ENCODE measurements around the gene USP13. TPM values are rescaled to one million over a fixed set of nuclear protein-coding genes. Genes with fewer than 3 reads are reported as not detected.
"Not testable (repeated sequence)": the region's sequence is repeated elsewhere in the genome, so short reads cannot be mapped to it uniquely, and the experiment has no call there.

Gene USP13
- total RNA-seq, 1 donor from 2014 or later: 11.0 TPM

- no peak for ATAC-seq (ENCODE audit: low read depth)
- POLR2A ChIA-PET: no interaction called here
- Mint-ChIP-seq H3K36me3 (ENCODE audit: low read depth) (peaks cover 55% of the 10 kb centered on the region), H3K4me1 (no peaks in the 10 kb centered on the region), H3K27me3 (no peaks in the 10 kb centered on the region), H3K4me3 (no peak overlapping the region), H3K9me3 (peaks cover 14% of the 10 kb centered on the region), H3K27ac (no peak overlapping the region)
- CTCF ChIA-PET: no interaction called here
- intact Hi-C loops (cut with micrococcal nuclease): no loop called here
- TF ChIP-seq, protein P1, sequence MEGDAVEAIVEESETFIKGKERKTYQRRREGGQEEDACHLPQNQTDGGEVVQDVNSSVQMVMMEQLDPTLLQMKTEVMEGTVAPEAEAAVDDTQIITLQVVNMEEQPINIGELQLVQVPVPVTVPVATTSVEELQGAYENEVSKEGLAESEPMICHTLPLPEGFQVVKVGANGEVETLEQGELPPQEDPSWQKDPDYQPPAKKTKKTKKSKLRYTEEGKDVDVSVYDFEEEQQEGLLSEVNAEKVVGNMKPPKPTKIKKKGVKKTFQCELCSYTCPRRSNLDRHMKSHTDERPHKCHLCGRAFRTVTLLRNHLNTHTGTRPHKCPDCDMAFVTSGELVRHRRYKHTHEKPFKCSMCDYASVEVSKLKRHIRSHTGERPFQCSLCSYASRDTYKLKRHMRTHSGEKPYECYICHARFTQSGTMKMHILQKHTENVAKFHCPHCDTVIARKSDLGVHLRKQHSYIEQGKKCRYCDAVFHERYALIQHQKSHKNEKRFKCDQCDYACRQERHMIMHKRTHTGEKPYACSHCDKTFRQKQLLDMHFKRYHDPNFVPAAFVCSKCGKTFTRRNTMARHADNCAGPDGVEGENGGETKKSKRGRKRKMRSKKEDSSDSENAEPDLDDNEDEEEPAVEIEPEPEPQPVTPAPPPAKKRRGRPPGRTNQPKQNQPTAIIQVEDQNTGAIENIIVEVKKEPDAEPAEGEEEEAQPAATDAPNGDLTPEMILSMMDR (IDR thresholded peaks at IDR 0.05): no peak
- no peak for DNase-seq
These were observed 122.7 kb downstream of the USP13 start for GRCh38 chr3:179775416-179776122.

- DNase-seq; H3K27me3 Mint-ChIP-seq; H3K27ac Mint-ChIP-seq; H3K4me3 Mint-ChIP-seq; H3K9me3 Mint-ChIP-seq; ATAC-seq (ENCODE audit: low read depth); CTCF ChIA-PET; intact Hi-C loops (cut with micrococcal nuclease); POLR2A ChIA-PET; H3K4me1 Mint-ChIP-seq: not testable (repeated sequence)
- peaks cover 44% of the 10 kb centered on the region for H3K36me3 Mint-ChIP-seq (ENCODE audit: low read depth)
These were observed 130.0 kb downstream of the USP13 start for GRCh38 chr3:179782841-179783240.

DNA sequence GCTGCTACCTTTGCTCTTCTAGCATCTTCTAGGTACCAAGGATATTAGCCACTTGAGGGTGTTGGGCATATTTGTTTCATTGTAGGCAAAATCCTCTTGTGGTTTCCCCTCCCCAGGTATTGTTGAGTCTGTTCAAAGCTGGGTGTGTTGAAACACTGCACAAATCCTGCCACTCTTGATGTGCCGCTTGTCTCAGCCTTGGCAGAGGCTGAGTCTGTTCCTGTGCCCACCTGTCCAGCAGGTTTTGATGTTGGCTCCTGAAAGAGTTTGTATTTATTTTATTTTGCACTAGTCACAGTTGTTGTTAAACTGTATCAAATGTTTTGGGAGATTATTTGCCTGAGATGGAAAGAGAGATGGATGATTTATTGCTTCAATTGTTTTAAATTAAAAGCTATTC is 136.2 kb downstream of the USP13 start:
- H3K4me1 Mint-ChIP-seq: no peaks in the 10 kb centered on the region
- no peak overlapping the region for H3K27ac Mint-ChIP-seq
- TF ChIP-seq, protein P1 (IDR thresholded peaks at IDR 0.05): no peak
- CTCF ChIA-PET: no interaction called here
- no peak overlapping the region for H3K4me3 Mint-ChIP-seq
- H3K9me3 Mint-ChIP-seq: peaks cover 2% of the 10 kb centered on the region
- intact Hi-C loops (cut with micrococcal nuclease): no loop called here
- H3K27me3 Mint-ChIP-seq: no peaks in the 10 kb centered on the region
- ATAC-seq (ENCODE audit: low read depth): no peak
- DNase-seq: no peak
- H3K36me3 Mint-ChIP-seq (ENCODE audit: low read depth): peaks cover 14% of the 10 kb centered on the region
- POLR2A ChIA-PET: no interaction called here

DNA sequence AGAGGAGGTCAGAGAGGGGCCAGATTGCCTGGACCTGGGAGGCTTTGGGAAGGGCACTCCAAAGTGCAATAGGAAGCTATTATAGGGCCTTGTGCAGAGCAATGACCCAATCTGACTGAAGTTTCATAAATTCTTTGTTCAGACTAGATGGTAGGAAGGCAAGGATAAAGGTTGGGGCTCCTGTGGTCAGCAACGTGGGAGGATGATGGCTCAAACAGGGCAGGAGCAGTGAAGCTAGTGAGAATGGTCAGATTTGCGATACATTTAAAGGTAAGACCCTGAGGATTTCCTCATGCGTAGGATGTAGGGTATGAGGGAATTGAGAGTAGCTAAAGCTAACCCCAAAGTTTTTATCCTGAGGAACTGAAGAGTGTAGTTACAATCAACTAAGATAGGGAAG is 139.0 kb downstream of the USP13 start:
- H3K4me3 Mint-ChIP-seq: no peak overlapping the region
- H3K36me3 Mint-ChIP-seq (ENCODE audit: low read depth): peaks cover 6% of the 10 kb centered on the region
- no peak for DNase-seq
- CTCF ChIA-PET: no interaction called here
- TF ChIP-seq, protein P1 (IDR thresholded peaks at IDR 0.05): no peak
- ATAC-seq (ENCODE audit: low read depth): no peak
- H3K4me1 Mint-ChIP-seq: no peaks in the 10 kb centered on the region
- no peak overlapping the region for H3K27ac Mint-ChIP-seq
- POLR2A ChIA-PET: no interaction called here
- no peaks in the 10 kb centered on the region for H3K27me3 Mint-ChIP-seq
- H3K9me3 Mint-ChIP-seq: peaks cover 2% of the 10 kb centered on the region
- intact Hi-C loops (cut with micrococcal nuclease): no loop called here

DNA sequence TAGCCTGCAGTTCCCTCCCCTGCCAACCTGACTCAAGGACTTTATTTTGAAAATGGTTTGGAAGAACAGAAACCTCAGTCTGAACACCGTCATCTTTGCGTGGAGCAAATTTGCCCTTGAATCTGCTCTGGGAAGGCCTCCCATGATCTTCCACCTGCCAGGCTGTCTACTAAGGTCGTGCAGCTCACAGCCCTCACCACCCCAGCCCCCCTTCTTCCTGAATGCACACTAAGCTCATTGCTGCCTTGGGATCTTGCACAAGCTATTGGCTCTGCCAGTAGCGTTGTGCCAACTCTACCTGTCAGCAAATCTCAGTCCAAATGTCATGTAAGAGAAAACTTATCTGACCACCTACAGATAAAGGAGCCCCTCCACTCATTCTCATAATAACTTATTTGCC is 141.5 kb downstream of the USP13 start:
- H3K4me3 Mint-ChIP-seq: no peak overlapping the region
- intact Hi-C loops (cut with micrococcal nuclease): no loop called here
- H3K4me1 Mint-ChIP-seq: no peaks in the 10 kb centered on the region
- CTCF ChIA-PET: no interaction called here
- POLR2A ChIA-PET: no interaction called here
- ATAC-seq (ENCODE audit: low read depth) (no peak), DNase-seq (no peak)
- H3K36me3 Mint-ChIP-seq (ENCODE audit: low read depth): peaks cover 2% of the 10 kb centered on the region
- no peak overlapping the region for H3K27ac Mint-ChIP-seq
- no peaks in the 10 kb centered on the region for H3K27me3 Mint-ChIP-seq
- TF ChIP-seq, protein P1 (IDR thresholded peaks at IDR 0.05): no peak
- no peaks in the 10 kb centered on the region for H3K9me3 Mint-ChIP-seq

DNA sequence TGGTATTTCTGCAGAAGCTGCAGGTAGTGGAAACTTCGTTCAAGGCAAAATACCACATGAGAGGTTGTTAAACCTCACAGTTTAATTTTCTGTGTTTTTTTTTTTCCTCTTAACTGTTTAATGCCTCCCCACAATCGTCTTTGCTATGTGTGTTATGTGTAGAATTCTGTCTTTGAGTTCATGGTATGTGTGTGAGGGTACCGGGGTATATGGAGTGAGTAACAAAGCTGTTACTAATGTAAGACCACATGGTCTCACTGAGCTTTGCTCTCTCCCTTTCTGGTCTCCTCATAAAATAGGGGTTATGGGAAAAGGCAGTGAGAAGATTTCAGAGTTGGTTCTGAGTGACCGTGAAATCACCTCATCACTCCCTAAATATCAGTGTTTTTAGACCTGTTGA is 143.6 kb downstream of the USP13 start:
- POLR2A ChIA-PET: no interaction called here
- H3K4me3 Mint-ChIP-seq: no peak overlapping the region
- ATAC-seq (ENCODE audit: low read depth) (no peak), DNase-seq (no peak)
- intact Hi-C loops (cut with micrococcal nuclease): no loop called here
- no peaks in the 10 kb centered on the region for H3K36me3 Mint-ChIP-seq (ENCODE audit: low read depth)
- TF ChIP-seq, protein P1 (IDR thresholded peaks at IDR 0.05): no peak
- H3K27me3 Mint-ChIP-seq: no peaks in the 10 kb centered on the region
- H3K27ac Mint-ChIP-seq: no peak overlapping the region
- H3K9me3 Mint-ChIP-seq: no peaks in the 10 kb centered on the region
- H3K4me1 Mint-ChIP-seq: no peaks in the 10 kb centered on the region
- CTCF ChIA-PET: no interaction called here
